Spleen (tissue), 11 donors: Measurements from ENCODE around the gene EXOSC6. TPM values are rescaled to one million over a fixed set of nuclear protein-coding genes. Genes with fewer than 3 reads are reported as not detected.
A peak's percentile ranks its signal among the peaks of the same experiment; 100 is the strongest.
"Not testable (repeated sequence)": the region's sequence is repeated elsewhere in the genome, so short reads cannot be mapped to it uniquely, and the experiment has no call there.

ENCODE experiments used
- DNase-seq: peaks from one replicate; pipeline ENCODE4 v3.0.0-alpha.2; 2020
- H3K27ac ChIP-seq, 8 donors: fragments of 200-600 bp; sonication (generic) in 7 of 8; 1 replicate in 4 of 8; 2 replicates in 4 of 8; pipeline versions ENCODE4 v1.5.0 to v1.8.0; 2016 to 2021; ENCODE audit warnings: inconsistent platforms in 4 of 8, mild to moderate bottlenecking in 4 of 8, moderate library complexity in 1 of 8
- H3K27me3 ChIP-seq, 7 donors: fragments of 200-600 bp; sonication (generic) in 6 of 7; replicated peaks in 1 of 7; 1 replicate in 4 of 7; 2 replicates in 3 of 7; pipeline versions ENCODE4 v1.5.0 to v1.8.0; 2016 to 2021; ENCODE audit warnings: inconsistent platforms in 3 of 7, mild to moderate bottlenecking in 1 of 7
- H3K36me3 ChIP-seq, 6 donors: fragments of 200-600 bp; sonication (generic) in 5 of 6; 1 replicate in 4 of 6; 2 replicates in 2 of 6; pipeline versions ENCODE4 v1.5.0 to v1.8.0; 2016 to 2021; ENCODE audit warnings: inconsistent platforms in 2 of 6
- H3K4me1 ChIP-seq, 6 donors: fragments of 200-600 bp; sonication (generic) in 5 of 6; 1 replicate in 3 of 6; 2 replicates in 3 of 6; pipeline versions ENCODE4 v1.5.0 to v1.8.0; 2016 to 2021; ENCODE audit warnings: inconsistent platforms in 3 of 6
- H3K4me3 ChIP-seq, 8 donors: fragments of 200-600 bp; sonication (generic) in 7 of 8; 1 replicate in 4 of 8; 2 replicates in 4 of 8; pipeline versions ENCODE4 v1.5.0 to v1.8.0; 2016 to 2021; ENCODE audit warnings: inconsistent platforms in 4 of 8, mild to moderate bottlenecking in 4 of 8, moderate library complexity in 2 of 8
- H3K9me3 ChIP-seq, 8 donors: fragments of 200-600 bp; sonication (generic) in 7 of 8; 1 replicate in 4 of 8; 2 replicates in 4 of 8; pipeline versions ENCODE4 v1.5.0 to v1.8.0; 2016 to 2021; ENCODE audit warnings: inconsistent platforms in 4 of 8
- POLR2A ChIP-seq, 3 donors: fragments of 450-650 bp; IDR thresholded peaks; one replicate each; pipeline ENCODE4 v1.5.1; 2017; ENCODE audit warnings: antibody characterized with exemption in 3 of 3, mild to moderate bottlenecking in 1 of 3
- POLR2AphosphoS5 ChIP-seq, 3 donors: sonication (generic); formaldehyde crosslinking; IDR thresholded peaks; one replicate each; pipeline ENCODE4 v1.5.1; 2017; ENCODE audit warnings: antibody characterized with exemption in 3 of 3
- WGBS, 5 donors: extraction: QIAGEN DNeasy Blood & Tissue Kit in 3 of 5; methylation state at CpG; one replicate each; pipeline versions ENCODE4 v1.1.5 to v1.1.7; 2013 to 2018; 5-methylcytosine and 5-hydroxymethylcytosine counted together
- intact Hi-C: fragments of 100-400 bp; cut with DNase I; formaldehyde crosslinking; loops from one replicate; pipeline ENCODE4 v1.15.0; 2023; ENCODE audit warnings: low total_unique reads
- polyA plus RNA-seq, 3 donors: library from polyadenylated mRNA; stranded (reverse); fragments of 200-250 nt; gene quantifications; one replicate each; pipeline ENCODE4 v1.2.1, GENCODE V29; 2013
- total RNA-seq, 7 donors: library from RNA; depleted of rRNA in 3 of 7; stranded (reverse); fragments of >200 nt in 3 of 7; fragmentation: NEBNext Ultra II Directional in 4 of 7; extraction: Animal tissue kit (Norgen Biotek cat#: 25700) in 4 of 7; gene quantifications; one replicate each; pipeline versions ENCODE4 v1.1.0 to v1.2.1, GENCODE V29; 2016 to 2021
- TF ChIP-seq, protein P1 (sequence below), 11 experiments: fragments of 200-600 bp in 7 of 11; fragments of 450-650 bp in 4 of 11; sonication (generic) in 4 of 11; IDR thresholded peaks in 8 of 11; conservative IDR thresholded peaks in 3 of 11; 1 replicate in 7 of 11; 2 replicates in 4 of 11; pipeline versions ENCODE4 v1.4.0 to v1.8.0; 2016 to 2021; ENCODE audit warnings: antibody characterized with exemption in 11 of 11, inconsistent platforms in 4 of 11, mild to moderate bottlenecking in 1 of 11
- donor health status: healthy with polysubstance abuse.
- donor health status: DM: no; HTN: no; CAD: no; lungs with moderate emphysema.
- donor health status: DM: no; HTN: no; CAD: no.
- donor health status: Bipolar disorder and iron deficiency.
- donor health status: healthy.
- donor health status: DM: no; HTN: no; CAD: no.
- donor health status: DM: yes; HTN: yes; CAD: no.

Gene EXOSC6
- total and polyA plus RNA-seq, 10 donors = 10.6 to 35.1 (median 23.8) TPM

DNA sequence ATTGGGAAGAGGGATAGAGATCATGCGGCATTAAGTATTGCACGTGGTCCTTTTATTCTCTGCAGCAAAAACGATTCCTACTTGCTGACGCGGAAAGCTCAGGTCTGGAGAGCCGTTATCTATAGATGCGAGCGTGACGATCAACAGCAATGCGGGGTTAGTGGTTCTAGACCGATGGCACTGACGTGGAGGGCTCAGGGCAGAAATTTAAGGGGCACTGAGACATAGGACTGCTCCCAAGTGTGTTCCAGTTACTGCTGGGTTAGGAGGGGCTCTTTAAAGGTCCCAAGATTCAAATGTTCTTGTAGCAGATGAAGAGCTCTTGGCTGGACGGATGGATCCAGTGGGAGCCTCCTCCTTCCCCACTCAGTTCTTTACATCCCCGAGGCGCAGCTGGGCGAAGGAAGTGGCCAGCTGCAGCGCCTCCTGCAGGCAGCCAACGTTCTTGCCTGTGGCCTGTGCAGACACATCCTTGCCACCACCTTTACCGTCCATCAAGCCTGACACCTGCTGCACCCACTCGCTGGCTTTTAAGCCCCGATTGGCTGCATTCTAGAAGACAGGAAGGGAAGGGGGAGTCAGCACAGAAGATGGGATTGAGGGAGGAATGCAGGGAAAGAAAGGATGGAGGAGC, 732 bp upstream of the EXOSC6 start:
- TF ChIP-seq POLR2AphosphoS5 (IDR thresholded peaks at IDR 0.05) (no peak), POLR2A (IDR thresholded peaks at IDR 0.05) (no peak)
- TF ChIP-seq, protein P1, sequence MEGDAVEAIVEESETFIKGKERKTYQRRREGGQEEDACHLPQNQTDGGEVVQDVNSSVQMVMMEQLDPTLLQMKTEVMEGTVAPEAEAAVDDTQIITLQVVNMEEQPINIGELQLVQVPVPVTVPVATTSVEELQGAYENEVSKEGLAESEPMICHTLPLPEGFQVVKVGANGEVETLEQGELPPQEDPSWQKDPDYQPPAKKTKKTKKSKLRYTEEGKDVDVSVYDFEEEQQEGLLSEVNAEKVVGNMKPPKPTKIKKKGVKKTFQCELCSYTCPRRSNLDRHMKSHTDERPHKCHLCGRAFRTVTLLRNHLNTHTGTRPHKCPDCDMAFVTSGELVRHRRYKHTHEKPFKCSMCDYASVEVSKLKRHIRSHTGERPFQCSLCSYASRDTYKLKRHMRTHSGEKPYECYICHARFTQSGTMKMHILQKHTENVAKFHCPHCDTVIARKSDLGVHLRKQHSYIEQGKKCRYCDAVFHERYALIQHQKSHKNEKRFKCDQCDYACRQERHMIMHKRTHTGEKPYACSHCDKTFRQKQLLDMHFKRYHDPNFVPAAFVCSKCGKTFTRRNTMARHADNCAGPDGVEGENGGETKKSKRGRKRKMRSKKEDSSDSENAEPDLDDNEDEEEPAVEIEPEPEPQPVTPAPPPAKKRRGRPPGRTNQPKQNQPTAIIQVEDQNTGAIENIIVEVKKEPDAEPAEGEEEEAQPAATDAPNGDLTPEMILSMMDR (IDR thresholded peaks at IDR 0.05 in 8 of 11, conservative IDR thresholded peaks at IDR 0.05 in 3 of 11) = peak in 1 of 11 experiments; percentile 40
- WGBS, 5 donors = 87 to 89% (median 88%) methylated on average over 21 of the region's 21 CpGs
- Histone ChIP-seq H3K36me3 (peaks cover 0 to 73% (median 54%) of the 10 kb centered on the region in 6 donors), H3K4me1 (peaks cover 10 to 46% (median 30%) of the 10 kb centered on the region in 6 donors), H3K27ac (peak overlapping the region in 6 of 8 donors; percentile 89 to 96 (median 93)), H3K9me3 (no peaks in the 10 kb centered on the region), H3K4me3 (no peak overlapping the region), H3K27me3 (no peaks in the 10 kb centered on the region)
- no peak for DNase-seq
- intact Hi-C loops = no loop called here

GRCh38 chr16:70250748-70251628, 752 bp downstream of the EXOSC6 start:
- H3K36me3 ChIP-seq = peaks cover 0 to 59% (median 39%) of the 10 kb centered on the region in 6 donors

GRCh38 chr16:70249697-70250096, 2.0 kb downstream of the EXOSC6 start:
- H3K27ac ChIP-seq, H3K27me3 ChIP-seq, H3K9me3 ChIP-seq, intact Hi-C loops, DNase-seq: not testable (repeated sequence)
- Histone ChIP-seq H3K4me3 (peak overlapping the region in 4 of 8 donors; percentile 6 to 96 (median 78)), H3K36me3 (peaks cover 0 to 46% (median 27%) of the 10 kb centered on the region in 6 donors), H3K4me1 (peaks cover 10 to 64% (median 35%) of the 10 kb centered on the region in 6 donors)
- 70 to 94% (median 86%) methylated on average over 4 of the region's 4 CpGs for WGBS, 5 donors

More at GRCh38 chr16:70250748-70251628, 752 bp downstream of the EXOSC6 start:
- intact Hi-C loops = no loop called here
- WGBS, 5 donors = 1 to 8% (median 1%) methylated on average over 6 to 92 of the region's 92 CpGs
- Histone ChIP-seq H3K4me1 (peaks cover 10 to 58% (median 32%) of the 10 kb centered on the region in 6 donors), H3K9me3 (no peaks in the 10 kb centered on the region), H3K27ac (peak overlapping the region; percentile 72 to 96 (median 92)), H3K27me3 (no peaks in the 10 kb centered on the region), H3K4me3 (peak overlapping the region; percentile 50 to 96 (median 81))
- DNase-seq = peak; percentile 85
- TF ChIP-seq POLR2AphosphoS5 (IDR thresholded peaks at IDR 0.05) (peak in 1 of 3 donors; percentile 20), POLR2A (IDR thresholded peaks at IDR 0.05) (no peak)

GRCh38 chr16:70238773-70239172, 13.0 kb downstream of the EXOSC6 start:
- H3K27ac ChIP-seq, H3K9me3 ChIP-seq, H3K4me1 ChIP-seq, H3K4me3 ChIP-seq, DNase-seq, intact Hi-C loops, H3K27me3 ChIP-seq: not testable (repeated sequence)
- H3K36me3 ChIP-seq = peaks cover under 1 to 68% (median 13%) of the 10 kb centered on the region in 6 donors

DNA sequence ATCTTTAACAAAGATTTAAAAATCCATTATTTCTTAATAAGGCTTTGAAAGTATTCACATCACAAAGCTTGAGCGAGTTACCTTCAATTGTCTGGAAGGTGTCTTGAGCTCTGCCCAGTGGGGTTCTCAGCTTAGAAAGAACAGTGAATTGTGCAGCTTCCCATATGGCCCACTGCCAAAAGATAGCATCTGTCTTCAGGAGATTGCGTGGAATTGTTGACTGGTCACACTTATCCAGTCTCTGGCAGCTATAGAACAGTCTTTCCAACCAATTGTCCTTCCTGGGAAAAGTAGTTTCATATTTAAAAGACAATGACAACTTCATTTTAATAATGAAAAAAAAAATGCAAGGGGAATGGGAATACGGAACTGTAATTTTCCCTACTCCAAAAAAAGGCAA, 19.9 kb downstream of the EXOSC6 start:
- H3K27ac ChIP-seq, H3K27me3 ChIP-seq, intact Hi-C loops, H3K4me1 ChIP-seq, DNase-seq, H3K9me3 ChIP-seq, H3K4me3 ChIP-seq: not testable (repeated sequence)
- peaks cover 4 to 92% (median 39%) of the 10 kb centered on the region in 6 donors for H3K36me3 ChIP-seq
- WGBS, 5 donors = 78 to 99% (median 83%) methylated on average over 2 to 3 of the region's 3 CpGs

- DNase-seq, H3K9me3 ChIP-seq, H3K4me1 ChIP-seq, intact Hi-C loops, H3K4me3 ChIP-seq, H3K27ac ChIP-seq, H3K27me3 ChIP-seq: not testable (repeated sequence)
- peaks cover 0 to 87% (median 24%) of the 10 kb centered on the region in 6 donors for H3K36me3 ChIP-seq
Observed at GRCh38 chr16:70226024-70226423, 25.7 kb downstream of the EXOSC6 start.

DNA sequence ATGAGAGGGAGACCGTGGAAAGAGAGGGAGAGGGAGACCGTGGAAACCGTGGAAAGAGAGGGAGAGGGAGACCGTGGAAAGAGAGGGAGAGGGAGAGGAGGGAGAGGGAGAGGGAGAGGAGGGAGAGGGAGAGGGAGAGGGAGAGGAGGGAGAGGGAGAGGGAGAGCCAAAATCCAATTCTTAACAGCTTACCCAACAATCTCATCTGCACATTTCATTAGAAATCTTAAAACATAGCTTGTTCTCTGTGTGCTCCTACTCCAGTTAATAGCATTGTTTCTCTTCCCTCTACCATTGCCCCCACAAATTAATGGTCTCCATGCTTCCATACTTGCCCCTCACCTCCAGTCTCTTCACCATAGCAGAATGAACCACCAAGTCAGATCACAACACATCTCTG, 26.3 kb downstream of the EXOSC6 start:
- H3K4me1 ChIP-seq, H3K27me3 ChIP-seq, H3K27ac ChIP-seq, H3K9me3 ChIP-seq, intact Hi-C loops, DNase-seq, H3K4me3 ChIP-seq: not testable (repeated sequence)
- 94 to 100% (median 96%) methylated on average over 3 to 4 of the region's 4 CpGs; no CpG with 5 or more reads in 1 of the 5 donors for WGBS, 5 donors
- H3K36me3 ChIP-seq = peaks cover 0 to 83% (median 24%) of the 10 kb centered on the region in 6 donors

- H3K4me1 ChIP-seq, DNase-seq, H3K4me3 ChIP-seq, H3K27ac ChIP-seq, H3K9me3 ChIP-seq, intact Hi-C loops, H3K27me3 ChIP-seq: not testable (repeated sequence)
- 94 to 98% (median 96%) methylated on average over 9 to 20 of the region's 24 CpGs for WGBS, 5 donors
- peaks cover 0 to 85% (median 26%) of the 10 kb centered on the region in 6 donors for H3K36me3 ChIP-seq
Observed at GRCh38 chr16:70224645-70225044, 27.1 kb downstream of the EXOSC6 start.

- H3K4me1 ChIP-seq, H3K27ac ChIP-seq, H3K4me3 ChIP-seq, H3K9me3 ChIP-seq, intact Hi-C loops, H3K27me3 ChIP-seq, DNase-seq: not testable (repeated sequence)
- WGBS, 5 donors = 68 to 88% (median 72%) methylated on average over 1 of the region's 3 CpGs
- peaks cover 0 to 86% (median 27%) of the 10 kb centered on the region in 6 donors for H3K36me3 ChIP-seq
Observed at GRCh38 chr16:70223971-70224513, 27.7 kb downstream of the EXOSC6 start.
